SU-DHL-6 (cell line): Measurements from ENCODE around the gene CHD2.

Experiments used
- H2AFZ ChIP-seq: fragments of 200-600 bp; sonication (generic); 2 replicates; pipeline ENCODE4 v1.6.1; 2014; ENCODE audit warnings: low read depth, mild to moderate bottlenecking, moderate library complexity, mixed read lengths, antibody characterized with exemption, low read length; ENCODE audit not compliant: severe bottlenecking
- H3F3A ChIP-seq: fragments of 200-600 bp; shearing (Covaris generic); 2 replicates; pipeline ENCODE4 v1.6.0; 2016; ENCODE audit warnings: antibody characterized with exemption, mild to moderate bottlenecking; ENCODE audit not compliant: insufficient read depth
- H3K27ac ChIP-seq: fragments of 200-600 bp; sonication (generic); 2 replicates; pipeline ENCODE4 v1.5.1; 2016; ENCODE audit warnings: low read depth, mild to moderate bottlenecking, low read length, moderate library complexity, mixed read lengths
- H3K27me3 ChIP-seq: fragments of 200-600 bp; sonication (generic), shearing (Covaris generic); 2 replicates; pipeline ENCODE4 v1.6.0; 2014; ENCODE audit warnings: mild to moderate bottlenecking, low read length
- H3K36me3 ChIP-seq: fragments of 200-600 bp; sonication (generic); 2 replicates; pipeline ENCODE4 v1.6.1; 2014; ENCODE audit warnings: mild to moderate bottlenecking, low read length, mixed read lengths
- H3K4me2 ChIP-seq: fragments of 300-600, 200-600 bp; shearing (Covaris generic), sonication (generic); 2 replicates; pipeline ENCODE4 v1.6.0; 2014; ENCODE audit warnings: low read length, low read depth, mild to moderate bottlenecking; ENCODE audit not compliant: poor library complexity, severe bottlenecking
- H3K4me3 ChIP-seq: fragments of 200-600 bp; sonication (generic); 2 replicates; pipeline ENCODE4 v1.5.1; 2014; ENCODE audit warnings: antibody characterized with exemption, low read length, mild to moderate bottlenecking, mixed read lengths; ENCODE audit not compliant: insufficient read depth, poor library complexity, severe bottlenecking
- H3K79me2 ChIP-seq: fragments of 200-600 bp; sonication (generic); 2 replicates; pipeline ENCODE4 v1.6.1; 2014; ENCODE audit warnings: mild to moderate bottlenecking, low read length, moderate library complexity; ENCODE audit not compliant: insufficient read depth
- H3K9ac ChIP-seq: fragments of 200-600 bp; sonication (generic); 2 replicates; pipeline ENCODE4 v1.7.0; 2014; ENCODE audit warnings: mild to moderate bottlenecking, low read length
- H3K9me2 ChIP-seq: fragments of 200-600 bp; sonication (generic); replicated peaks from 2 replicates; pipeline ENCODE4 v1.6.1; 2014; ENCODE audit warnings: low read length; ENCODE audit not compliant: insufficient read depth
- H3K9me3 ChIP-seq: fragments of 200-600 bp; sonication (generic); 2 replicates; pipeline ENCODE4 v1.6.1; 2014; ENCODE audit warnings: low read length, mixed read lengths; ENCODE audit not compliant: insufficient read depth
- H4K20me1 ChIP-seq: fragments of 200-600 bp; sonication (generic); 2 replicates; pipeline ENCODE4 v1.6.1; 2014; ENCODE audit warnings: low read depth, mild to moderate bottlenecking, antibody characterized with exemption, low read length, moderate library complexity, mixed read lengths
- EZH2phosphoT487 ChIP-seq: fragments of 200-600 bp; sonication (generic), shearing (Covaris generic); conservative IDR thresholded peaks from 2 replicates; pipeline ENCODE4 v1.6.1; 2018; ENCODE audit warnings: mild to moderate bottlenecking, antibody characterized with exemption, low read length, moderate library complexity, mixed read lengths
- TF ChIP-seq, protein P1 (sequence below): fragments of 200-600 bp; sonication (generic); IDR thresholded peaks from one replicate; pipeline ENCODE4 v1.5.1; 2017; ENCODE audit warnings: antibody characterized with exemption, mild to moderate bottlenecking, low read length, moderate library complexity; ENCODE audit not compliant: insufficient read depth, poor library complexity, severe bottlenecking

CHD2 gene

GRCh38 chr15:93019971-93020370 lies 119.8 kb downstream of the CHD2 start:
- Histone ChIP-seq H3K9ac (no peak overlapping the region), H3K27ac (no peak overlapping the region), H4K20me1 (no peaks in the 10 kb centered on the region), H3F3A (no peaks in the 10 kb centered on the region), H3K9me2 (no peaks in the 10 kb centered on the region), H3K4me2 (no peak overlapping the region), H3K79me2 (no peaks in the 10 kb centered on the region), H3K9me3 (no peaks in the 10 kb centered on the region), H3K27me3 (no peaks in the 10 kb centered on the region), H3K4me3 (no peak overlapping the region), H3K36me3 (peaks cover 54% of the 10 kb centered on the region), H2AFZ (no peak overlapping the region)
- TF ChIP-seq EZH2phosphoT487: no peak
- TF ChIP-seq, protein P1, sequence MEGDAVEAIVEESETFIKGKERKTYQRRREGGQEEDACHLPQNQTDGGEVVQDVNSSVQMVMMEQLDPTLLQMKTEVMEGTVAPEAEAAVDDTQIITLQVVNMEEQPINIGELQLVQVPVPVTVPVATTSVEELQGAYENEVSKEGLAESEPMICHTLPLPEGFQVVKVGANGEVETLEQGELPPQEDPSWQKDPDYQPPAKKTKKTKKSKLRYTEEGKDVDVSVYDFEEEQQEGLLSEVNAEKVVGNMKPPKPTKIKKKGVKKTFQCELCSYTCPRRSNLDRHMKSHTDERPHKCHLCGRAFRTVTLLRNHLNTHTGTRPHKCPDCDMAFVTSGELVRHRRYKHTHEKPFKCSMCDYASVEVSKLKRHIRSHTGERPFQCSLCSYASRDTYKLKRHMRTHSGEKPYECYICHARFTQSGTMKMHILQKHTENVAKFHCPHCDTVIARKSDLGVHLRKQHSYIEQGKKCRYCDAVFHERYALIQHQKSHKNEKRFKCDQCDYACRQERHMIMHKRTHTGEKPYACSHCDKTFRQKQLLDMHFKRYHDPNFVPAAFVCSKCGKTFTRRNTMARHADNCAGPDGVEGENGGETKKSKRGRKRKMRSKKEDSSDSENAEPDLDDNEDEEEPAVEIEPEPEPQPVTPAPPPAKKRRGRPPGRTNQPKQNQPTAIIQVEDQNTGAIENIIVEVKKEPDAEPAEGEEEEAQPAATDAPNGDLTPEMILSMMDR: no peak

- H3K4me3 ChIP-seq: no peak overlapping the region
Measured at GRCh38 chr15:93020976-93021772, 121.0 kb downstream of the CHD2 start.

GRCh38 chr15:93024293-93024692 lies 124.2 kb downstream of the CHD2 start:
- H3K27me3 ChIP-seq: no peaks in the 10 kb centered on the region
- H2AFZ ChIP-seq: no peak overlapping the region
- H4K20me1 ChIP-seq: no peaks in the 10 kb centered on the region
- no peak for TF ChIP-seq EZH2phosphoT487
- TF ChIP-seq, protein P1: no peak
- peaks cover 32% of the 10 kb centered on the region for H3K36me3 ChIP-seq
- no peak overlapping the region for H3K4me3 ChIP-seq
- no peaks in the 10 kb centered on the region for H3K9me2 ChIP-seq
- no peak overlapping the region for H3K27ac ChIP-seq
- H3K79me2 ChIP-seq: no peaks in the 10 kb centered on the region
- H3K4me2 ChIP-seq: no peak overlapping the region
- no peaks in the 10 kb centered on the region for H3K9me3 ChIP-seq
- H3F3A ChIP-seq: peaks cover 5% of the 10 kb centered on the region; the same call in 1 of the 2 replicates
- H3K9ac ChIP-seq: no peak overlapping the region

More at GRCh38 chr15:93020976-93021772, 121.0 kb downstream of the CHD2 start:
- Histone ChIP-seq H3K79me2 (no peaks in the 10 kb centered on the region), H3K27me3 (no peaks in the 10 kb centered on the region), H3K9me3 (no peaks in the 10 kb centered on the region), H3K4me2 (no peak overlapping the region), H2AFZ (no peak overlapping the region), H3F3A (no peaks in the 10 kb centered on the region), H3K9ac (no peak overlapping the region), H3K9me2 (no peaks in the 10 kb centered on the region), H4K20me1 (no peaks in the 10 kb centered on the region), H3K27ac (no peak overlapping the region), H3K36me3 (peaks cover 44% of the 10 kb centered on the region)
- TF ChIP-seq EZH2phosphoT487: no peak
